Thymus (tissue), 11 donors: ENCODE data around the gene SCN5A. TPM values are rescaled to one million over a fixed set of nuclear protein-coding genes. Genes with fewer than 3 reads are reported as not detected.

Experiments used
- DNase-seq, 9 donors: peaks; one replicate each; pipeline ENCODE4 v3.0.0-alpha.2; 2013; ENCODE audit warnings: low spot score in 9 of 9, low read depth in 6 of 9, missing footprints in 1 of 9
- H3K27ac ChIP-seq, 2 donors: one replicate each; pipeline ENCODE4 v1.5.1; 2013; ENCODE audit warnings: control low read depth in 1 of 2, low read depth in 1 of 2, low read length in 1 of 2, mild to moderate bottlenecking in 1 of 2, moderate library complexity in 1 of 2
- H3K27me3 ChIP-seq, 2 donors: one replicate each; pipeline ENCODE4 v1.5.1; 2013; ENCODE audit warnings: low read length in 1 of 2; ENCODE audit not compliant: control insufficient read depth in 2 of 2, insufficient read depth in 1 of 2
- H3K36me3 ChIP-seq, 2 donors: one replicate each; pipeline ENCODE4 v1.5.1; 2013; ENCODE audit warnings: low read length in 1 of 2, mild to moderate bottlenecking in 1 of 2, moderate library complexity in 1 of 2; ENCODE audit not compliant: control insufficient read depth in 2 of 2, insufficient read depth in 2 of 2
- H3K4me1 ChIP-seq, 2 donors: one replicate each; pipeline ENCODE4 v1.5.1; 2013; ENCODE audit warnings: low read length in 2 of 2; ENCODE audit not compliant: control insufficient read depth in 2 of 2, insufficient read depth in 2 of 2
- H3K4me3 ChIP-seq, 2 donors: one replicate each; pipeline ENCODE4 v1.5.1; 2013; ENCODE audit warnings: low read length in 2 of 2, control low read depth in 1 of 2, mild to moderate bottlenecking in 1 of 2
- H3K9me3 ChIP-seq, 2 donors: one replicate each; pipeline ENCODE4 v1.5.1; 2013; ENCODE audit warnings: low read length in 1 of 2, mild to moderate bottlenecking in 1 of 2; ENCODE audit not compliant: control insufficient read depth in 2 of 2, insufficient read depth in 1 of 2
- WGBS: extraction: QIAGEN DNeasy Blood & Tissue Kit; methylation state at CpG from one replicate; pipeline ENCODE4 v1.1.7; 2013; 5-methylcytosine and 5-hydroxymethylcytosine counted together
- polyA plus RNA-seq: library from polyadenylated mRNA; stranded (reverse); fragments of 200-250 nt; gene quantifications from one replicate; pipeline ENCODE4 v1.2.3, GENCODE V29; 2013
- total RNA-seq: library from RNA; stranded (reverse); fragments of 120-200 nt; gene quantifications from one replicate; pipeline ENCODE4 v1.2.4, GENCODE V29; 2013
- donor health status: healthy.

SCN5A gene
- total and polyA plus RNA-seq, 2 donors, result 0.05 to 0.09 TPM

- Histone ChIP-seq H3K4me3 (no peak overlapping the region), H3K27me3 (no peaks in the 10 kb centered on the region), H3K4me1 (no peaks in the 10 kb centered on the region), H3K36me3 (no peaks in the 10 kb centered on the region), H3K9me3 (no peaks in the 10 kb centered on the region), H3K27ac (no peak overlapping the region)
- WGBS, result 94% methylated on average over 20 of the region's 20 CpGs
- DNase-seq, result no peak
Measured at GRCh38 chr3:38588995-38589937, 60.2 kb downstream of the SCN5A start.

- 65% methylated on average over 10 of the region's 10 CpGs for WGBS
- no peak for DNase-seq
Measured at GRCh38 chr3:38588371-38588971, 61.0 kb downstream of the SCN5A start.

DNA sequence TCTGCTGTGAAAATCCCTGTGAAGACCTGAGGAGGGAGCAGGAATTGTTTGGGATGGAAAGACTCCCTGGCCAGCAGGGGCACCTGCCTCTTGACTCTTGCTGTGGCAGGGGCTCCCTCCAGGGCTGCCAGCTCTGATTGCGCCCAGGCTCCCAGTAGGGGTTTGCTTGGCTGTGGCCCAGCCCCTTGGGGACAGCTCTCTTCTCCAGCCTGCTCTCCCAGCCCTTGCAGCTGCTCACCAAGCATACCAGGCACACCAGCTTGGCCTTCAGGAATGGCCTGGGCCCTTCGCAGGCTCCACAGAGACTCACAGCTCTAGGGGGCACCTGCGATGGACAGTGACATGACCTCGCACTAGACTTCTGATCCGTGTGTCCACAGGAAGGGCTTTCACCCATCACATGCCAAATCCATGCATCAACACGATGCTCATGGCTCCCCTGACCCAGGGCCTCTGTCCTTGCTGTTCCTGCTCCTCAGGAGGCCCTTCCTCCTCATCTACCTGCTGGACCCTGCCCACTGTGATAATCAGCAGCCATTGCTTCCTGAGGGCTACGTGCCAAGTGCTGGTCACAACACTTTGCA is 61.8 kb downstream of the SCN5A start:
- Histone ChIP-seq H3K4me3 (no peak overlapping the region), H3K36me3 (no peaks in the 10 kb centered on the region), H3K27ac (no peak overlapping the region), H3K27me3 (no peaks in the 10 kb centered on the region), H3K4me1 (no peaks in the 10 kb centered on the region), H3K9me3 (no peaks in the 10 kb centered on the region)
- DNase-seq, result no peak
- 89% methylated on average over 7 of the region's 7 CpGs for WGBS

More at GRCh38 chr3:38588371-38588971, 61.0 kb downstream of the SCN5A start:
- no peaks in the 10 kb centered on the region for H3K27me3 ChIP-seq
- H3K4me1 ChIP-seq, result no peaks in the 10 kb centered on the region
- H3K36me3 ChIP-seq, result no peaks in the 10 kb centered on the region
- no peak overlapping the region for H3K27ac ChIP-seq
- H3K4me3 ChIP-seq, result no peak overlapping the region
- no peaks in the 10 kb centered on the region for H3K9me3 ChIP-seq

GRCh38 chr3:38586546-38587520 is 62.7 kb downstream of the SCN5A start:
- no peaks in the 10 kb centered on the region for H3K9me3 ChIP-seq
- no peak for DNase-seq
- 95% methylated on average over 14 of the region's 14 CpGs for WGBS

GRCh38 chr3:38585791-38586420 is 63.6 kb downstream of the SCN5A start:
- Histone ChIP-seq H3K4me3 (no peak overlapping the region), H3K9me3 (no peaks in the 10 kb centered on the region), H3K27ac (no peak overlapping the region), H3K4me1 (no peaks in the 10 kb centered on the region), H3K36me3 (no peaks in the 10 kb centered on the region), H3K27me3 (no peaks in the 10 kb centered on the region)
- WGBS, result 96% methylated on average over 8 of the region's 8 CpGs
- no peak for DNase-seq

More at GRCh38 chr3:38586546-38587520, 62.7 kb downstream of the SCN5A start:
- Histone ChIP-seq H3K4me1 (no peaks in the 10 kb centered on the region), H3K27ac (no peak overlapping the region), H3K27me3 (no peaks in the 10 kb centered on the region), H3K4me3 (no peak overlapping the region), H3K36me3 (no peaks in the 10 kb centered on the region)

DNA sequence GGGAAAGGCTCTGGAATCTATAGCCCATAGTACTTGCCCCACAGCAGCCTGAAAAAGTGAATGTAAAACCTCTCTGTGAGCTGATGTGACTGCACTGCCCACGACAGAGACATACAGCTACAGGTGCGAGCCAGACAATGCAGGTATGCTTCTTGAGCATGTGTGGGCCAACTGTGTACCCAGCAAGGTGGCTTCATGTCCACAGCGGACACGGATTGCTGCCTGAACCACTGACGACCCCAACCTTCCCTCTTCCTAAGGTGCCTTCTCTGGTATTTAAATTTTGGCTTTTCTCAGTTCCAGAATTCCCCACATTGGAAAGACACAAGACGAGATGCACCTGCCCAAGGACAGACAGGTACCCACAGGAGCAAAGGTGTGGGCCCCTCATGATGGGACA is 65.8 kb downstream of the SCN5A start:
- Histone ChIP-seq H3K9me3 (no peaks in the 10 kb centered on the region), H3K4me1 (peaks cover 0 to 5% of the 10 kb centered on the region in 2 donors), H3K27me3 (no peaks in the 10 kb centered on the region), H3K27ac (no peak overlapping the region), H3K4me3 (no peak overlapping the region), H3K36me3 (no peaks in the 10 kb centered on the region)
- 95% methylated on average over 6 of the region's 6 CpGs for WGBS
- DNase-seq, result no peak

- Histone ChIP-seq H3K4me1 (peaks cover 0 to 5% of the 10 kb centered on the region in 2 donors), H3K4me3 (no peak overlapping the region), H3K27me3 (no peaks in the 10 kb centered on the region), H3K9me3 (no peaks in the 10 kb centered on the region), H3K36me3 (no peaks in the 10 kb centered on the region), H3K27ac (no peak overlapping the region)
- no peak for DNase-seq
- 51% methylated on average over 8 of the region's 8 CpGs for WGBS
Measured at GRCh38 chr3:38582941-38583645, 66.4 kb downstream of the SCN5A start.

- no peaks in the 10 kb centered on the region for H3K36me3 ChIP-seq
- no peak overlapping the region for H3K27ac ChIP-seq
- H3K9me3 ChIP-seq, result no peaks in the 10 kb centered on the region
- peaks cover 0 to 5% of the 10 kb centered on the region in 2 donors for H3K4me1 ChIP-seq
- no peak overlapping the region for H3K4me3 ChIP-seq
- H3K27me3 ChIP-seq, result no peaks in the 10 kb centered on the region
- WGBS, result 95% methylated on average over 6 of the region's 6 CpGs
- no peak for DNase-seq
Measured at GRCh38 chr3:38582316-38582715, 67.2 kb downstream of the SCN5A start.
